HG03196 (cell line): ENCODE data around the gene CCDC154.
"Not testable (repeated sequence)": the region's sequence is repeated elsewhere in the genome, so short reads cannot be mapped to it uniquely, and the experiment has no call there.

Source experiments
- ATAC-seq: cut with Tn5 transposase; IDR thresholded peaks from one replicate; pipeline ENCODE4 v1.9.1; 2021; ENCODE audit not compliant: unreplicated experiment

The CCDC154 gene

DNA sequence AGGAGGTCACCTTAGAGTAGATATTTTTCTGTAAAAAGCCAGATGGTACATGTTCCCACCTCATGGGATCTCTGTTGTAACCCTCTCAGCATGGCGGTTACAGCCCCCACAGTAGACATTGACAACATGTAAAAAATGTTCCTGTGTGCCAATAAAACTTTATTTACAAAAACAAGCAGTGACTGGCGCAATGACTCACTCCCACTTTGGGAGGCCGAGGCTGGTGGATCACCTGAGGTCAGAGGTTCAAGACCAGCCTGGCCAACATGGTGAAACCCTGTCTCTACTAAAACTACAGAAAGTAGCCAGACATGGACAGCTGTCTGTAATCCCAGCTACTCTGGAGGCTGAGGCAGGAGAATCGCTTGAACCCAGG lies 4.7 kb downstream of the CCDC154 start:
- not testable (repeated sequence) for ATAC-seq

DNA sequence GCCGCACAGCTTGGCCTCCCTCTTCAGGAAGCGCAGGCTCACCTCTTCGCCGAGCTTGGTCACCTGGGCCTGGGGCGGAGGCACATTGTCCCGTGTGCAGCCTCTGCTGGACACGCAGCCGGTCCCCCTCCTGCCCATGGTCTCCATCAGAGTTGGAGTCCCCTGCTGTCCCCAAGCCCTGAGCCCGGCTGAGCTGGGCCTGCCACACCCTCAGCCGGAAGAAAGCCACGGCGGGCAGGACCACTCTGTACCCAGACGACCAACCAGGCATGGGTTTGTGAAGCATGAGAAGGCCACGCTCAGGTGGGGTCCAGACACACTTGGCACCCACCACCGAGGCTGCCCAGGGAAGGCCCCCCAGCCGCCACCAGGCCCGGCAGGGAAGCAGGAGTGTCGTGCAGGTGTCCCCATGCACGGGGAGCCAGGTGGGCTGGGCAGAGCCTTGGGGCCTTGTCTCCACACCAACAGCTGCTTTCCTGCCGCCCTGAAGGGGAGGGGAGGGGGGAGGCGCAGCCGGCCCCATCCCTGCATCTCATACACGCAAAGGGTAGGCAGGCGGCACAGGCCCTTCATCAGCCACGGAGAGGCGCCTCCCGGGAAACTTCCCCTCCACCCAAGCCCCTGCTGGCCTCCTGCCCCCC lies 5.2 kb downstream of the CCDC154 start:
- no peak for ATAC-seq

DNA sequence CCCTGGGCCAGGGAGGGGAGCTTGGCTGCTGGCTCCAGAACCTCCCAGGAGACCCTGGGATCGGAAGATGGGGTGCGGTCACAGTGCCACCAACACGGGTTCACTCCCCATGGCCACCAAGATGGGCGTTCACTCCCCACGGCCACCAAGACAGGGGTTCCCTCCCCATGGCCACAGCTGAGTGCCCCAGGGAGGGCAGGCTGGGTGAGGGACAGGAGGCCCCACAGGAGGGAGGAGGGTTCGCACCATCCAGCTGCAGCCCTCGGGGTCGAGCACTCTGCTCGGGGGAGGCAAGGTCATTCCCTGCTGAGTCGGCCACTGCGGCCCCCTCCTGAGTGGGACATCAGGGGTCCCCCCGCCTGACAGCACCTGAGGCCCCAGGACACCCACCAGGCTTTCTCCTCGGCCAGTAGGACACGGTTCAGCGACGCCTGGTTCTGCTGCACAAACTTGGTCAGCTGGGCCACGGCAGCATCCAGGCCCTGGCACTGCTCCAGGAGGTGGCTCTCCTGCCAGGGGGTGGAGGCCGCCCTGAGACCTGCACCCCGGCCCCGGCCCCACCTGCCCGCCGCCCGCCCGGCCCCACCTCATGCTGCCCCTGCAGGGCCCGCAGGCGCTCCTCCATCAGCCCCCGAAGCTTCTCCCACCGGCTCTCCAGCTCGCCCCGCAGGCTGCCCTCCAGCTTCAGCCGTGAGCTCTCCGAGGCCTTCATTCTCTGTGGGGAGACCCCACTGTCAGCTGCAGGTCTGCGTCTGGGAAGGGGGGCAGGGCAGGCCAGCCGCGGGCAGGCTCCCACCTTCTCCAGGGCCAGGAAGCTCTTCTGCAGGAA lies 5.9 kb downstream of the CCDC154 start:
- no peak for ATAC-seq

DNA sequence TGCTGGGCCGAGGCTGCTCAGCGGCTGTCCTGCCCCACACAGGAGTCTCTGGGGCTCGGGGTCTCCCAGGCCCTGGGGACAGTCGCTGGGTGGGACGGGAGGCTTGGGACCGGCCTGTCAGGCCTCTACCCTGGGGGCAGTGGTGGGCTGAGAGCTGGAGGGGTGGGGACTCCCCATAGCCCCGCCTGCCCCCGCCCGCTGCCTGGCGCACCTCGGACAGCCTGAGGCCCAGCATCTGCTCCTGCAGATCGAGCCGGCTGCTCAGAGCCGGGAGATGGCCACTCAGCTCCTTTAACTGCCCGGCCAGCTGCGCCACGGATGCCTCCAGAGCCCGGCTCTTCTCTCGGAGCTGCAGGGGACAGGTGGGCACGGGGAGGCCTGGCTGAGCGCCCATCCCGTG lies 6.8 kb downstream of the CCDC154 start:
- no peak for ATAC-seq

GRCh38 chr16:1436731-1437355 lies 7.5 kb downstream of the CCDC154 start:
- ATAC-seq = no peak

DNA sequence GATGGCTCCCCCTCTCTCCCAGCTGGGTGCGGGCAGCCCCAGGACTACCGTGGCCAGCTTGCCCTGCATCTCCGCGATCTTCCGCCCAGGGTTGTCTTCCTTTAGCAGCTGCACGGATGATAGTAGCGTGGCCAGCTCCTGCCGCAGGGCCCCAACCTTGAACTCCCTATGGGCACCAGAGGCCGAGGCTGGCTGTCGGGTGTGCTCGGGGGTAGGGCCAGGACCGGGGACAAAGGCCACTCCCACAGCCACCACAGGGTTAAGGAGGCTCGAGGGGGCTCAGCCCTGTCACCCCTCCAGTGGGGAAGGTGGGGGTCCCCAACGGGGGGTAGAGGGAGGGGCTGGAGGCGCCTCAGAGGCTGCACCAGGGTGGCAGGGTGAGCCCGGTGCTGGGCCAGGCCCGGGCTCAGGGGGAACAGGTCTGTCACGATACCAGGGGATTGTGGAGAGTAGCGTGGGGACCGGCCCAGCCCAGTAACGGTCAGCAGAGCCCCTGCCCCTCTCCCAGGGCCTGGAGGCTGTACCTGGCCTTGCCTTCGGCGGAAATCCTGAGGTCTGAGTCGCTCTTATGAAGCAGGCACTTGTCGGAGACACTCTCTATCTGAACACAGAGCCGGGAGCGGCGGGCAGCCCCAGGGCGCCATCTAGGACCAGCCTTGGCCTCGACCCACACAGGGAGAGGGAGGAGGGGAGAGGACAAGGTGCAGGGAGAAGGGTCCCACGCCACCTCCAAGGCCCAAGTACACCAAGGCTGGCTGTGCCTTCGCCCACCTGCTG lies 8.2 kb downstream of the CCDC154 start:
- ATAC-seq = no peak

GRCh38 chr16:1434644-1435592 lies 9.4 kb downstream of the CCDC154 start:
- no peak for ATAC-seq

- ATAC-seq = no peak
Measured at GRCh38 chr16:1433756-1434155, 10.6 kb downstream of the CCDC154 start.

DNA sequence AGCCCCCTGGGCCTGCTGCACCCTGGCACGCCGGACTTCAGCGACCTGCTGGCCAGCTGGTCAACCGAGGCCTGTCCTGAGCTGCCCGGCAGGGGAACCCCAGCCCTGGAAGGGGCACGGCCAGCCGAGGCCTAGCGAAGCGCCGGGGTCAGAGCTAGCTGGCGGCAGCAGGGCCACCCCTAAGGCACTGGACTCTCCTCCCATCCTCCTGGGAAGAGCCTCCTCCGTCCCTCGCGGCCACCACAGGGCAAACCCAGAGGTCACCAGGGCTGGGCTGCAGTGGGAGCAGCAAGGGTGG lies 11.1 kb downstream of the CCDC154 start:
- no peak for ATAC-seq

GRCh38 chr16:1432388-1433262 lies 11.7 kb downstream of the CCDC154 start:
- no peak for ATAC-seq

GRCh38 chr16:1431497-1432270 lies 12.7 kb downstream of the CCDC154 start:
- no peak for ATAC-seq

- no peak for ATAC-seq
Measured at GRCh38 chr16:1430759-1431496, 13.4 kb downstream of the CCDC154 start, which contains the start of gene PERCC1. Gene PERCC1, plus strand, starts transcription at chr16:1431078. Its CDS starts 1,516 bp downstream, at chr16:1432594.

GRCh38 chr16:1430214-1430758 lies 14.1 kb downstream of the CCDC154 start:
- ATAC-seq = no peak

GRCh38 chr16:1429631-1430030 lies 14.7 kb downstream of the CCDC154 start:
- no peak for ATAC-seq

DNA sequence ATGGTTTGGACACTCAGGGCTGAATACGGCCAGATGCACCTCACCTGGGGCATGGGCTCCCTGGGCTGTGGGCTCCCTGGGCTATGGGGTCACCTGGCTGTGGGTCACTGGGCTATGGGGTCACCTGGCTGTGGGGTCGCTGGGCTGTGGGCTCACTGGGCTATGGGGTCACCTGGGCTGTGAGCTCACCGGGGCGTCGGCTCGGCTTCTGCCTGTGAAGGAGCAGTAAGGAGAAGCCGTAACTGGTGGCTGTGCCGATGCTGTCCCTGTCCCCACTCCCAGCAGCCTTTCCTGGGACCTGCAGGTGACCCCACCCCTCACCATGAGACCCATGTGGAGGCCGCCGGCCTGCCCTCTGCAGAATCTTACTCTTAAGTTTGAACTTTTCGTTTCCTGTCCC lies 15.3 kb downstream of the CCDC154 start:
- ATAC-seq = no peak

DNA sequence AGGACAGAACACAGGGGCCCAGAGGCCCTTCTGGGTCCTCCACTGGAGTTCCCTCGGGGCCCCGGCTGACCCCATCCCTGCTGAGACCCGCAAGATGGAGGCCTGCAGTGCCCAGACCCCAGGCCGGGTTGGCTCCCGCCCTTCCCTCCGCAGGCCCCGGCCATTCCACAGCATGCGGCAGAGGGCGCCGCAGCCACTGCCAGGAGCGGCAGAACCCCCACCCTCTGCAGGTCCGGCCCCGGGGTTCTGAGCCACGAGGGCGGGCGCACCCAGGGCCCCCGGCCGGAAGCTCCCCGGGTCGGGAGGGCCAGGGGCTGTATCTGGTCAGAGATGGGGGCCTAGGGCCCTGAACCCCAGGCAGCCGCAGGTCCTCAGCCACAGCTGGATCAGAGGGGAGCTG lies 15.8 kb downstream of the CCDC154 start:
- ATAC-seq = no peak
